ENCODE results near the gene EDEM3. TPM values are rescaled to one million over a fixed set of nuclear protein-coding genes. Genes with fewer than 3 reads are reported as not detected.

Gene EDEM3
- total and polyA plus RNA-seq, 2 of the 8 experiments (the other 6 are each of a cell fraction or from before 2014, with no cell fraction given) = 1.6 to 14.0 TPM

DNA sequence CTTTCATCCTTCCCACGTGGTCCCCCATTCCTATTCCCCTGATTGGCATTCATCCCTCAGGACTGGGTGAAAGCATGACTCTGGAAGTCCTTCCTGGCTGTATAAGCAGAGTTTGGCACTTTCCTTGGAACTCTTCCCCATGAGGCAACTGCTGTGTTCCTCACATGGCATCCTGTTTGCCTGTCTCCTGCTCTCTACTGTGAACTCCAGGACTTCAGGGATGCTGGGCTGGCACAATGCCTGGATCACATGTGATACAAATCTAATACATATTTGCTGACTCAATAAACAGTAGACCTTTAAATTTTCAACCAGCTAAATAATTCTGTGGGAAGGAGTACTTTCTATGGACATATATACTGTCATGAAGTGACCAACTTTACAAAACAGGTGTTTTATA, 46.8 kb upstream of the EDEM3 start:
- no peak overlapping the region for H2AFZ ChIP-seq (ENCODE audit: low read length)
- no peak overlapping the region for H3K23ac ChIP-seq (ENCODE audit: insufficient read length)
- H3K9me3 ChIP-seq (ENCODE audit: insufficient read depth in 2 of 2, low read depth in 1 of 2, low read length in 1 of 2) = no peaks in the 10 kb centered on the region
- H3K27me3 ChIP-seq (replicated peaks in 1 of 4; ENCODE audit: control insufficient read depth in 3 of 4, extremely low read depth in 1 of 4, insufficient read depth in 3 of 4, low read length in 3 of 4) = no peaks in the 10 kb centered on the region
- no peak for DNase-seq (ENCODE audit: low read depth in 1 of 2, low spot score in 2 of 2)
- FAIRE-seq = no peak
- H3K4me1 ChIP-seq (replicated peaks in 1 of 4; ENCODE audit: control insufficient read depth in 3 of 4, insufficient read depth in 4 of 4, low read length in 3 of 4) = no peaks in the 10 kb centered on the region
- no peak overlapping the region for H2AK5ac ChIP-seq (ENCODE audit: low read depth, low read length)
- no peak overlapping the region for H4K5ac ChIP-seq (ENCODE audit: insufficient read length, low read depth, low read length)
- no peak overlapping the region for H2BK15ac ChIP-seq (ENCODE audit: low read length)
- H3K4me2 ChIP-seq (ENCODE audit: insufficient read depth in 1 of 2, low read depth in 2 of 2, low read length in 2 of 2) = no peak overlapping the region
- no peak overlapping the region for H3K56ac ChIP-seq (replicated peaks; ENCODE audit: insufficient read length, low read depth, low read length)
- H3K79me1 ChIP-seq (ENCODE audit: low read depth, low read length) = no peaks in the 10 kb centered on the region
- no peak overlapping the region for H3K4me3 ChIP-seq (ENCODE audit: extremely low read depth in 1 of 4, insufficient read depth in 2 of 4, low read depth in 3 of 4, low read length in 4 of 4)
- H3K18ac ChIP-seq (ENCODE audit: extremely low read depth, low read length) = no peak overlapping the region
- H2BK20ac ChIP-seq (ENCODE audit: low read length) = no peak overlapping the region
- no peaks in the 10 kb centered on the region for H3K23me2 ChIP-seq (ENCODE audit: low read depth, low read length)
- H2BK5ac ChIP-seq (ENCODE audit: low read depth, low read length) = no peak overlapping the region
- H3K36me3 ChIP-seq (ENCODE audit: control insufficient read depth in 2 of 4, insufficient read depth in 4 of 4, low read length in 3 of 4) = no peaks in the 10 kb centered on the region; a peak in 1 of 8 replicates
- ChIA-PET POLR2A (ENCODE audit: partially characterized antibody) (interaction anchor here (1.3 kb wide), 1 partner anchor 12 kb away, joined by 3 read pairs; no protein-coding TSS in a partner anchor), CTCF (ENCODE audit: partially characterized antibody) (interaction anchor here (0.5 kb wide), 1 partner anchor 321 kb away, joined by 3 read pairs; no protein-coding TSS in a partner anchor)
- no peak overlapping the region for H3K27ac ChIP-seq (ENCODE audit: low read depth, low read length)
- no peak overlapping the region for H2BK12ac ChIP-seq (ENCODE audit: low read depth, low read length)
- no peak overlapping the region for H2BK120ac ChIP-seq (replicated peaks; ENCODE audit: low read depth, low read length)
- WGBS, 2 experiments (ENCODE audit: extremely low coverage in 1 of 2, insufficient coverage in 1 of 2, insufficient read length in 1 of 2, insufficient replicate concordance in 2 of 2, low coverage in 1 of 2, low lambda C conversion rate in 2 of 2, missing lambda C conversion rate in 1 of 2) = 68% methylated on average over 1 of the region's 1 CpG; no CpG with 5 or more reads in 1 of the 2 experiments
- H3K79me2 ChIP-seq (ENCODE audit: control insufficient read depth in 1 of 2, insufficient read depth in 2 of 2, low read length in 2 of 2) = no peaks in the 10 kb centered on the region
- no peak overlapping the region for H3K14ac ChIP-seq (ENCODE audit: insufficient read length)
- H4K8ac ChIP-seq (ENCODE audit: extremely low read depth, insufficient read depth, low read length) = no peak overlapping the region
- H3K9ac ChIP-seq (replicated peaks in 1 of 4; ENCODE audit: extremely low read depth in 1 of 4, low read depth in 3 of 4, low read length in 3 of 4) = no peak overlapping the region
- H3K4ac ChIP-seq (replicated peaks; ENCODE audit: insufficient read length, low read depth, low read length) = no peak overlapping the region
- H4K20me1 ChIP-seq (replicated peaks in 1 of 2; ENCODE audit: control insufficient read depth in 1 of 2, insufficient read depth in 2 of 2, low read length in 2 of 2) = no peaks in the 10 kb centered on the region
- TF ChIP-seq, protein P1, sequence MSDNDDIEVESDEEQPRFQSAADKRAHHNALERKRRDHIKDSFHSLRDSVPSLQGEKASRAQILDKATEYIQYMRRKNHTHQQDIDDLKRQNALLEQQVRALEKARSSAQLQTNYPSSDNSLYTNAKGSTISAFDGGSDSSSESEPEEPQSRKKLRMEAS (IDR thresholded peaks at IDR 0.05) = no peak
- TF ChIP-seq FOSL1 (IDR thresholded peaks at IDR 0.05; ENCODE audit: insufficient read depth, low read depth, low read length) (no peak), EGR1 (IDR thresholded peaks at IDR 0.05; ENCODE audit: borderline replicate concordance, low read depth, low read length) (no peak), EP300 (IDR thresholded peaks at IDR 0.05; ENCODE audit: borderline replicate concordance in 1 of 2, low read depth in 2 of 2, low read length in 2 of 2) (no peak), PHF8 (conservative IDR thresholded peaks at IDR 0.05; ENCODE audit: low read depth, low read length) (no peak), RAD21 (IDR thresholded peaks at IDR 0.05 in 1 of 2, conservative IDR thresholded peaks at IDR 0.05 in 1 of 2; ENCODE audit: low read depth in 2 of 2, low read length in 2 of 2) (no peak), JUND (IDR thresholded peaks at IDR 0.05; ENCODE audit: low read length) (no peak), SIRT6 (IDR thresholded peaks at IDR 0.05; ENCODE audit: low read length) (no peak)
- no peak overlapping the region for H4K91ac ChIP-seq (replicated peaks; ENCODE audit: insufficient read length, low read length)

Measured in H1 (cell line).